ENCODE measurements around the gene TMEM128. TPM values are rescaled to one million over a fixed set of nuclear protein-coding genes. Genes with fewer than 3 reads are reported as not detected.
"Not testable (repeated sequence)": the region's sequence is repeated elsewhere in the genome, so short reads cannot be mapped to it uniquely, and the experiment has no call there.

Gene TMEM128
- total RNA-seq, 1 donor from 2014 or later, result 15.2 TPM

DNA sequence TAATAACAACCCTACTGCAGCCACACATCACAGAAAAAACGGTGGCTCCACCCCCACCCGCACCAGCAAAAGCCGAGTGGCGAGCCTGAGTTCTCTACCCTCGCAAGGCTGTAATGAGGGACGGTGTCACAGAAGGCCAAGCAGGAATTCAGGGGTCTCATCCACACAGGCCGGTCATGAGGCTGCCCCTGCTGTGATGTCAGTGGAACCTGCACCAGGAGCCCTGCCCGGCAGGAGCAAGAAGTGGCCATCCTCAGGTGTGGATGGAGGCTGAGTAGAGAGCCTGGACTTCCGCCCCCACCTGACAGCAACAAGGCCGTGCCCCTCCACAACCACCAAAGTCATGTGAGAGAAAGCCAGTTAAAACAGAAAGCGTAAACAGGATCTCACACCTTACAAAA, 21.3 kb upstream of the TMEM128 start:
- Histone ChIP-seq H3K27me3 (no peaks in the 10 kb centered on the region), H3K27ac (no peak overlapping the region), H3K4me3 (no peak overlapping the region), H3K9me3 (no peaks in the 10 kb centered on the region), H3K36me3 (peaks cover 0 to 36% of the 10 kb centered on the region in 2 donors), H3K4me1 (no peaks in the 10 kb centered on the region)
- intact Hi-C loops (cut with DNase I), result no loop called here
- no peak for DNase-seq (ENCODE audit: extremely low spot score in 2 of 2)
- TF ChIP-seq POLR2AphosphoS5 (IDR thresholded peaks at IDR 0.05; ENCODE audit: insufficient read depth in 1 of 2, low read depth in 1 of 2) (peak in 1 of 2 donors; percentile 35), POLR2A (IDR thresholded peaks at IDR 0.05) (no peak)

DNA sequence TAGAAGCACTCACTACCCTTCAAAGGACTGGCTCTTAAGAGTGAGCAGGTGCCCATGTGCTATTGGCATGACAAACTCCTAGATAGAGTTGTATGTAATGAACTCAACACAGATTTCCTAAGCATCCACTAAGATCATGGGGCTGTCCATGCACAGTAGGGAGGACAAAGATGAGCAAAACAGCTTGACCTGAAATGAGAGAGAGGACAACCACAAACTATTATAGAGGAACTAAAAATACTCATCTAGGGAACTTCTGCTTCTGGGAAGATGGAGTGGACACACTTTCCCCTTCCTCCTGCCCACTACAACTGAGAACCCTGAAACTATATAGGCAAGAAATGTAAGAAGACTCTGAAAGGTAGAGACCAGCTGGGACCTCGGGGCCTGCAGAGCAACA, 20.8 kb upstream of the TMEM128 start:
- intact Hi-C loops (cut with DNase I), result no loop called here
- H3K36me3 ChIP-seq, result peaks cover 0 to 31% of the 10 kb centered on the region in 2 donors
- no peaks in the 10 kb centered on the region for H3K9me3 ChIP-seq
- no peak for DNase-seq (ENCODE audit: extremely low spot score in 2 of 2)
- H3K27ac ChIP-seq, result no peak overlapping the region
- no peaks in the 10 kb centered on the region for H3K4me1 ChIP-seq
- no peak for TF ChIP-seq POLR2AphosphoS5 (IDR thresholded peaks at IDR 0.05; ENCODE audit: insufficient read depth in 1 of 2, low read depth in 1 of 2)
- TF ChIP-seq POLR2A (IDR thresholded peaks at IDR 0.05), result no peak
- TF ChIP-seq, protein P1, sequence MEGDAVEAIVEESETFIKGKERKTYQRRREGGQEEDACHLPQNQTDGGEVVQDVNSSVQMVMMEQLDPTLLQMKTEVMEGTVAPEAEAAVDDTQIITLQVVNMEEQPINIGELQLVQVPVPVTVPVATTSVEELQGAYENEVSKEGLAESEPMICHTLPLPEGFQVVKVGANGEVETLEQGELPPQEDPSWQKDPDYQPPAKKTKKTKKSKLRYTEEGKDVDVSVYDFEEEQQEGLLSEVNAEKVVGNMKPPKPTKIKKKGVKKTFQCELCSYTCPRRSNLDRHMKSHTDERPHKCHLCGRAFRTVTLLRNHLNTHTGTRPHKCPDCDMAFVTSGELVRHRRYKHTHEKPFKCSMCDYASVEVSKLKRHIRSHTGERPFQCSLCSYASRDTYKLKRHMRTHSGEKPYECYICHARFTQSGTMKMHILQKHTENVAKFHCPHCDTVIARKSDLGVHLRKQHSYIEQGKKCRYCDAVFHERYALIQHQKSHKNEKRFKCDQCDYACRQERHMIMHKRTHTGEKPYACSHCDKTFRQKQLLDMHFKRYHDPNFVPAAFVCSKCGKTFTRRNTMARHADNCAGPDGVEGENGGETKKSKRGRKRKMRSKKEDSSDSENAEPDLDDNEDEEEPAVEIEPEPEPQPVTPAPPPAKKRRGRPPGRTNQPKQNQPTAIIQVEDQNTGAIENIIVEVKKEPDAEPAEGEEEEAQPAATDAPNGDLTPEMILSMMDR (IDR thresholded peaks at IDR 0.05), result no peak
- H3K27me3 ChIP-seq, result no peaks in the 10 kb centered on the region
- no peak overlapping the region for H3K4me3 ChIP-seq

DNA sequence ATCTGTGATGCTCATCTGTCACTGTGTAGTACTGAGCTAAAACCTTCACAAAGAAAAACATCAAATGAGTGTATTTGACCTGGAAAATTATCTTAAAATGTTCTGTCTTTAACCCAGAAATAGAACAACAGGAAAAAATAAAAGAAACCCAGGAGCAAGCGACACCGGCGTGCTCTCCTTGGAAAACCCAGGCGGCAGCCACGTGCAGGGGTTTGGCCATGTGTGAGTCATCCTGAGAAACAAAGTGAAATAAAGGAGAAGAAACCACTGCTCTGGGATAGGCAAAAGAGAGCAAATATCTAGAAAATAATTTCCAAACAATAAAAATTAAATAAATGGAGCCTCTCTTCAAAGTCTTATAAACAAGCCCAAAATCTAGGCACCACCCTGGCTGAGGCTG, 20.0 kb upstream of the TMEM128 start:
- Histone ChIP-seq H3K9me3 (no peaks in the 10 kb centered on the region), H3K4me3 (no peak overlapping the region), H3K27me3 (no peaks in the 10 kb centered on the region), H3K27ac (no peak overlapping the region), H3K4me1 (no peaks in the 10 kb centered on the region), H3K36me3 (peaks cover 0 to 25% of the 10 kb centered on the region in 2 donors)
- intact Hi-C loops (cut with DNase I), result no loop called here
- DNase-seq (ENCODE audit: extremely low spot score in 2 of 2), result no peak
- TF ChIP-seq, protein P1 (IDR thresholded peaks at IDR 0.05), result no peak
- TF ChIP-seq POLR2AphosphoS5 (IDR thresholded peaks at IDR 0.05; ENCODE audit: insufficient read depth in 1 of 2, low read depth in 1 of 2) (no peak), POLR2A (IDR thresholded peaks at IDR 0.05) (no peak)

DNA sequence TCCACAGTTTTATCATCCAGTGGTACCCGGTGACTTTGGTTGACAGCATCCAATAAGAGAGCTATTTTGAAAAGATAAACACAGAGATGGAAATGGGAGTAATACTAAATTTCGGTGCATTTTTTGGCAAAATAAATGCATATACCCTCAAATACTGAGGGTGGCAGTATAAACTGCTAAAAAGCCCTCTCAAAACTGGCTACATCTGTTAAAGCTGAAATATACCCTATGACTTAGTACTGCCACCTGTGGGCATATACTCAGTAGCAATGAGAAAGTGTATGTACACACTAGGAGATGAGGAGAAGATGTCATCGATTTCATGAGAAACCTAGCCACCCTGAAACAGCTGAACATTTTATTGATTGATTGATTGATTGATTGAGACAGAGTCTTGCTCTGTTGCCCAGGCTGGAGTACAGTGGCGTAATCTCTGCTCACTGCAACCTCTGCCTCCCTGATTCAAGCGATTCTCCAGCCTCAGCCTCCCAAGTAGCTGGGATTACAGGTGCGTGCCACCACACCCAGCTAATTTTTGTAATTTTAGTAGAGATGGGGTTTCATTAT, 12.2 kb upstream of the TMEM128 start:
- intact Hi-C loops (cut with DNase I), result no loop called here
- no peak for DNase-seq (ENCODE audit: extremely low spot score in 2 of 2)
- TF ChIP-seq, protein P1 (IDR thresholded peaks at IDR 0.05), result peak in 2 of 3 experiments; percentile 6 to 40
- TF ChIP-seq POLR2AphosphoS5 (IDR thresholded peaks at IDR 0.05; ENCODE audit: insufficient read depth in 1 of 2, low read depth in 1 of 2), result no peak
- TF ChIP-seq POLR2A (IDR thresholded peaks at IDR 0.05), result no peak
- H3K4me3 ChIP-seq, result no peak overlapping the region
- no peaks in the 10 kb centered on the region for H3K27me3 ChIP-seq
- H3K27ac ChIP-seq, result no peak overlapping the region
- no peaks in the 10 kb centered on the region for H3K4me1 ChIP-seq
- no peaks in the 10 kb centered on the region for H3K36me3 ChIP-seq
- no peaks in the 10 kb centered on the region for H3K9me3 ChIP-seq

DNA sequence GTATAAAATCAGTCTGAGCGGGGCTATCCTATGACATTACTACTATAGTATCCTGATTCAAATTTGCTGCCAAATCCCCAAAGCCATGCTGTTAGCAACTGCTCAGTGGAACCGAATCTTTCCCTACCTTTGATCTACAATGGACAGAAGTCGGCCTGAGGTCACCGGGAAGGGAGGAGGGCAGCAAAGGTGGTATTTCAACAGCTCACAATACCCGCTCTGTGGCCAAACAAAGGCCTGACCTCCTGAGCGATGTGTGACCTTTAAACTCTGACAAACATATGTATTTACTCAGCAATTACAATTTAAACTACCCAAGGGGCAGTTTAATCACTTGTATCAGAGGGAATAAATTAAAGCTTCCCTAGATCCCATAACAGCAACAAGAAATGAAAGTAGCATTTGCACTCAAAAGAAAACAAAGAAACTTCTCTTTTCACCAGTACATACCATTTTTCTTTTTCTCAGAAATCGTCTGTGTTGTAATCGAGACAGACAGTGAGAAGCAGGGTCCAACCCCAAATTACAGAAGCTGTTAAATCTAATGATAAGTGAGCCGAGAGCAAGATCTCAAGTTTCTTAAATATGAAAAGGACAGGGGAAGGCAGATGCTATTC, 11.6 kb upstream of the TMEM128 start:
- no peak for DNase-seq (ENCODE audit: extremely low spot score in 2 of 2)
- no peaks in the 10 kb centered on the region for H3K27me3 ChIP-seq
- no peak overlapping the region for H3K27ac ChIP-seq
- H3K36me3 ChIP-seq, result no peaks in the 10 kb centered on the region
- intact Hi-C loops (cut with DNase I), result no loop called here
- no peaks in the 10 kb centered on the region for H3K4me1 ChIP-seq
- H3K4me3 ChIP-seq, result no peak overlapping the region
- TF ChIP-seq POLR2A (IDR thresholded peaks at IDR 0.05) (no peak), POLR2AphosphoS5 (IDR thresholded peaks at IDR 0.05; ENCODE audit: insufficient read depth in 1 of 2, low read depth in 1 of 2) (no peak)
- TF ChIP-seq, protein P1 (IDR thresholded peaks at IDR 0.05), result no peak
- H3K9me3 ChIP-seq, result no peaks in the 10 kb centered on the region

DNA sequence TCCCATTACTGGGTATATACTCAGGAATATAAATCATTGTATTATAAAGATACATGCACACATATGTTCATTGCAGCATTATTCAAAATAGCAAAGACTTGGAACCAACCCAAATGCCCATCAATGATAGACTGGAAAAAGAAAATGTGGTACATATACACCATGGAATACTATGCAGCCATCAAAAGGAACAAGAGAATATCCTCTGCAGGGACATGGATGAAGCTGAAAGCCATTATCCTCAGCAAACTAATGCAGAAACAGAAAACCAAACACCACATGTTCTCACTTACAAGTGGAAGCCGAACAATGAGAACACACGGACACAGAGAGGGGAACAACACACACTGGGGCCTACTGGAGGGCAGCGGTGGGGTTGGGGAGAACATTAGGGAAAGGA, 9.7 kb upstream of the TMEM128 start:
- H3K27me3 ChIP-seq; H3K4me1 ChIP-seq; H3K4me3 ChIP-seq; H3K27ac ChIP-seq; H3K36me3 ChIP-seq; intact Hi-C loops (cut with DNase I); DNase-seq (ENCODE audit: extremely low spot score in 2 of 2); H3K9me3 ChIP-seq: not testable (repeated sequence)
